Natural killer cell treated with Interleukin-12 subunit alpha and Interleukin-12 subunit beta and Interleukin-15 and Interleukin-18, amount 100 ng/mL, for 72 hours (primary cell): Measurements from ENCODE around the gene HBB. TPM values are rescaled to one million over a fixed set of nuclear protein-coding genes. Genes with fewer than 3 reads are reported as not detected.
"Not testable (repeated sequence)": the region's sequence is repeated elsewhere in the genome, so short reads cannot be mapped to it uniquely, and the experiment has no call there.

ENCODE experiments used
- ATAC-seq, 2 donors: fragments of 150-1000 bp; cut with Tn5 transposase in 1 of 2; sonication (Bioruptor Pico), chemical (Tn5 transposase) in 1 of 2; 2 replicates each; pipeline ENCODE4 v1.10.0; 2021
- DNase-seq: peaks from one replicate; pipeline ENCODE4 v3.0.0; 2022; ENCODE audit warnings: low spot score
- H3K27ac Mint-ChIP-seq, 2 donors: 1 replicate in 1 of 2; 2 replicates in 1 of 2; pipeline ENCODE4 v1.8.0; 2022; ENCODE audit warnings: mixed read lengths in 2 of 2, mild to moderate bottlenecking in 1 of 2, moderate library complexity in 1 of 2
- H3K27me3 Mint-ChIP-seq, 2 donors: 1 replicate in 1 of 2; 2 replicates in 1 of 2; pipeline ENCODE4 v1.8.0; 2022; ENCODE audit warnings: mixed read lengths in 2 of 2
- H3K36me3 Mint-ChIP-seq: one replicate; pipeline ENCODE4 v1.8.0; 2022; ENCODE audit warnings: mixed read lengths
- H3K4me1 Mint-ChIP-seq, 2 donors: 1 replicate in 1 of 2; 2 replicates in 1 of 2; pipeline ENCODE4 v1.8.0; 2022; ENCODE audit warnings: low read depth in 2 of 2, mixed read lengths in 2 of 2, mild to moderate bottlenecking in 1 of 2
- H3K4me3 Mint-ChIP-seq: one replicate; pipeline ENCODE4 v1.8.0; 2022; ENCODE audit warnings: mixed read lengths
- H3K9me3 Mint-ChIP-seq: 2 replicates; pipeline ENCODE4 v1.8.0; 2022; ENCODE audit warnings: mixed read lengths
- total RNA-seq, 2 donors: library from RNA; stranded (reverse); gene quantifications; one replicate each; pipeline ENCODE4 v1.2.3, GENCODE V29; 2022

Gene HBB
- total RNA-seq, result not detected

- H3K4me3 Mint-ChIP-seq, result no peak within 1 kb of the TSS
- H3K27me3 Mint-ChIP-seq, result no peaks in the 10 kb centered on the region
- no peak for DNase-seq
- no peaks in the 10 kb centered on the region for H3K4me1 Mint-ChIP-seq
- H3K9me3 Mint-ChIP-seq, result no peaks in the 10 kb centered on the region
- ATAC-seq, result peak; percentile 6 to 36
- no peaks in the 10 kb centered on the region for H3K36me3 Mint-ChIP-seq
- H3K27ac Mint-ChIP-seq, result no peak within 1 kb of the TSS
Observed at GRCh38 chr11:5226732-5227310, at the start of gene HBB. TSS of gene HBB (minus strand) at chr11:5227071. CDS start at chr11:5227021, 50 bp downstream.

GRCh38 chr11:5275369-5276110 lies 48.7 kb upstream of the HBB start:
- no peaks in the 10 kb centered on the region for H3K36me3 Mint-ChIP-seq
- peaks cover 0 to 13% of the 10 kb centered on the region in 2 donors for H3K27me3 Mint-ChIP-seq
- DNase-seq (no peak), ATAC-seq (no peak)
- H3K4me3 Mint-ChIP-seq, result no peak overlapping the region
- H3K27ac Mint-ChIP-seq, result no peak overlapping the region
- no peaks in the 10 kb centered on the region for H3K4me1 Mint-ChIP-seq
- H3K9me3 Mint-ChIP-seq, result no peaks in the 10 kb centered on the region

GRCh38 chr11:5274395-5274794 lies 47.5 kb upstream of the HBB start:
- Mint-ChIP-seq H3K27ac (no peak overlapping the region), H3K4me1 (no peaks in the 10 kb centered on the region), H3K27me3 (peaks cover 0 to 7% of the 10 kb centered on the region in 2 donors), H3K4me3 (no peak overlapping the region), H3K9me3 (no peaks in the 10 kb centered on the region), H3K36me3 (no peaks in the 10 kb centered on the region)
- DNase-seq, result no peak
- ATAC-seq, result no peak

- H3K9me3 Mint-ChIP-seq, result no peaks in the 10 kb centered on the region
- peaks cover 0 to 7% of the 10 kb centered on the region in 2 donors for H3K27me3 Mint-ChIP-seq
- no peaks in the 10 kb centered on the region for H3K4me1 Mint-ChIP-seq
- no peak overlapping the region for H3K4me3 Mint-ChIP-seq
- no peak for ATAC-seq
- no peak overlapping the region for H3K27ac Mint-ChIP-seq
- no peaks in the 10 kb centered on the region for H3K36me3 Mint-ChIP-seq
- no peak for DNase-seq
Observed at GRCh38 chr11:5272395-5273017, 45.6 kb upstream of the HBB start.

GRCh38 chr11:5269715-5270147 lies 42.9 kb upstream of the HBB start, which contains the start of gene HBE1:
TSS of gene HBE1 (minus strand) at chr11:5269945. CDS start at chr11:5269890, 55 bp downstream.
- H3K27me3 Mint-ChIP-seq, result peaks cover 0 to 7% of the 10 kb centered on the region in 2 donors
- ATAC-seq (no peak), DNase-seq (no peak)
- H3K9me3 Mint-ChIP-seq, result no peaks in the 10 kb centered on the region
- no peaks in the 10 kb centered on the region for H3K4me1 Mint-ChIP-seq
- H3K36me3 Mint-ChIP-seq, result no peaks in the 10 kb centered on the region
- no peak within 1 kb of the TSS for H3K27ac Mint-ChIP-seq
- H3K4me3 Mint-ChIP-seq, result no peak within 1 kb of the TSS

- H3K27me3 Mint-ChIP-seq, result peaks cover 0 to 7% of the 10 kb centered on the region in 2 donors
- H3K27ac Mint-ChIP-seq, result no peak overlapping the region
- no peak overlapping the region for H3K4me3 Mint-ChIP-seq
- no peak for ATAC-seq
- no peaks in the 10 kb centered on the region for H3K4me1 Mint-ChIP-seq
- no peaks in the 10 kb centered on the region for H3K9me3 Mint-ChIP-seq
- H3K36me3 Mint-ChIP-seq, result no peaks in the 10 kb centered on the region
- no peak for DNase-seq
Observed at GRCh38 chr11:5267033-5267563, 40.2 kb upstream of the HBB start.

GRCh38 chr11:5266609-5267008 lies 39.7 kb upstream of the HBB start:
- Mint-ChIP-seq H3K4me1 (no peaks in the 10 kb centered on the region), H3K27ac (no peak overlapping the region)
- DNase-seq, result no peak

GRCh38 chr11:5265832-5266231 lies 39.0 kb upstream of the HBB start:
- Mint-ChIP-seq H3K4me1 (no peaks in the 10 kb centered on the region), H3K36me3 (no peaks in the 10 kb centered on the region), H3K27me3 (no peaks in the 10 kb centered on the region), H3K27ac (no peak overlapping the region), H3K9me3 (no peaks in the 10 kb centered on the region), H3K4me3 (no peak overlapping the region)
- DNase-seq (no peak), ATAC-seq (no peak)

More at GRCh38 chr11:5266609-5267008, 39.7 kb upstream of the HBB start:
- no peak overlapping the region for H3K4me3 Mint-ChIP-seq
- no peaks in the 10 kb centered on the region for H3K9me3 Mint-ChIP-seq
- H3K27me3 Mint-ChIP-seq, result peaks cover 0 to 5% of the 10 kb centered on the region in 2 donors
- no peaks in the 10 kb centered on the region for H3K36me3 Mint-ChIP-seq
- no peak for ATAC-seq

- ATAC-seq, result no peak
- H3K9me3 Mint-ChIP-seq, result no peaks in the 10 kb centered on the region
- H3K27ac Mint-ChIP-seq, result no peak overlapping the region
- no peaks in the 10 kb centered on the region for H3K4me1 Mint-ChIP-seq
- H3K4me3 Mint-ChIP-seq, result no peak overlapping the region
- H3K36me3 Mint-ChIP-seq, result peaks cover 5% of the 10 kb centered on the region
- no peaks in the 10 kb centered on the region for H3K27me3 Mint-ChIP-seq
- DNase-seq, result no peak
Observed at GRCh38 chr11:5258543-5259262, 31.8 kb upstream of the HBB start.

GRCh38 chr11:5257296-5257695 lies 30.4 kb upstream of the HBB start:
- no peaks in the 10 kb centered on the region for H3K9me3 Mint-ChIP-seq

GRCh38 chr11:5254646-5255413 lies 28.0 kb upstream of the HBB start, which contains the start of gene HBG2:
TSS of gene HBG2 (minus strand) at chr11:5254781. CDS start at chr11:5254728, 53 bp downstream.
- DNase-seq, H3K27me3 Mint-ChIP-seq, H3K4me1 Mint-ChIP-seq, ATAC-seq, H3K27ac Mint-ChIP-seq, H3K9me3 Mint-ChIP-seq, H3K36me3 Mint-ChIP-seq, H3K4me3 Mint-ChIP-seq: not testable (repeated sequence)

More at GRCh38 chr11:5257296-5257695, 30.4 kb upstream of the HBB start:
- Mint-ChIP-seq H3K27me3 (no peaks in the 10 kb centered on the region), H3K4me1 (no peaks in the 10 kb centered on the region), H3K4me3 (no peak overlapping the region), H3K36me3 (peaks cover 5% of the 10 kb centered on the region), H3K27ac (no peak overlapping the region)
- ATAC-seq, result no peak
- DNase-seq, result no peak

GRCh38 chr11:5254023-5254422 lies 27.2 kb upstream of the HBB start:
- H3K4me1 Mint-ChIP-seq, H3K27ac Mint-ChIP-seq, H3K27me3 Mint-ChIP-seq, DNase-seq, H3K4me3 Mint-ChIP-seq, H3K36me3 Mint-ChIP-seq, H3K9me3 Mint-ChIP-seq: not testable (repeated sequence)
- ATAC-seq, result peak in 1 of 2 donors; percentile 24

- H3K9me3 Mint-ChIP-seq, H3K4me3 Mint-ChIP-seq, H3K4me1 Mint-ChIP-seq, H3K27me3 Mint-ChIP-seq, ATAC-seq, H3K27ac Mint-ChIP-seq, H3K36me3 Mint-ChIP-seq, DNase-seq: not testable (repeated sequence)
Observed at GRCh38 chr11:5253440-5253839, 26.6 kb upstream of the HBB start.
